HCT116 (cell line): ENCODE data around the gene DHRSX. TPM values are rescaled to one million over a fixed set of nuclear protein-coding genes. Genes with fewer than 3 reads are reported as not detected.

Source experiments
- ATAC-seq: fragments of 200-7000 bp; cut with Tn5 transposase; 2 replicates; pipeline ENCODE4 v1.9.1; 2020; ENCODE audit warnings: mild to moderate bottlenecking, moderate library complexity
- BruUV-seq: library from RNA; stranded (reverse); fragments of 400-500 nt; replicated peaks from 2 replicates; lab custom pipeline; 2021; lab: Mats Ljungman, UMichigan
- CTCF ChIA-PET: fragments of 300-600 bp; sonication (Branson Sonifier 250); formaldehyde crosslinking; loops from one replicate; lab custom pipeline; 2021; ENCODE audit warnings: antibody characterized with exemption; lab: Charles Lee
- POLR2A ChIA-PET: fragments of 300-600, 350-600 bp; sonication (Branson Sonifier 250); formaldehyde crosslinking; loops from one replicate; lab custom pipeline; 2021; ENCODE audit warnings: antibody characterized with exemption; lab: Charles Lee
- RAD21 ChIA-PET, 2 experiments: fragments of 300-600 bp; sonication (Branson Sonifier 250); formaldehyde crosslinking; loops; one replicate each; lab custom pipeline; 2023; ENCODE audit warnings: low total read pairs in 2 of 2; ENCODE audit not compliant: uncharacterized antibody in 2 of 2, unreplicated experiment in 2 of 2, low non-redundant PET in 1 of 2; lab: Charles Lee
- DNase-seq: peaks from one replicate; pipeline ENCODE4 v3.0.0-alpha.2; 2010; ENCODE audit warnings: low read depth, low spot score
- H2AFZ ChIP-seq: fragments of 200-600 bp; shearing (Covaris generic), sonication (generic); 2 replicates; pipeline ENCODE4 v1.6.1; 2017; ENCODE audit warnings: low read depth, mixed run types, mixed read lengths, antibody characterized with exemption, low read length; ENCODE audit not compliant: poor library complexity, severe bottlenecking
- H3K27ac ChIP-seq: 2 replicates; pipeline ENCODE4 v1.5.1; 2012; ENCODE audit warnings: low read depth, low read length
- H3K27me3 ChIP-seq: fragments of 200-600 bp; sonication (generic); 2 replicates; pipeline ENCODE4 v1.6.1; 2016; ENCODE audit warnings: mixed run types, low read length, mixed read lengths; ENCODE audit not compliant: insufficient read depth
- H3K36me3 ChIP-seq, 2 experiments: fragments of 200-500 bp in 1 of 2; fragments of 200-600 bp in 1 of 2; sonication (Bioruptor generic) in 1 of 2; sonication (generic) in 1 of 2; 2 replicates each; pipeline versions ENCODE4 v1.5.1 to v1.6.1; 2014 to 2016; ENCODE audit warnings: low read length in 2 of 2, inconsistent platforms in 1 of 2, mixed read lengths in 1 of 2, mixed run types in 1 of 2; ENCODE audit not compliant: insufficient read depth in 2 of 2, control insufficient read depth in 1 of 2
- H3K4me1 ChIP-seq, 2 experiments: fragments of 200-600 bp in 1 of 2; sonication (generic) in 1 of 2; 2 replicates each; pipeline versions ENCODE4 v1.5.1 to v1.6.1; 2012 to 2017; ENCODE audit warnings: low read length in 2 of 2, inconsistent platforms in 1 of 2, mild to moderate bottlenecking in 1 of 2, mixed read lengths in 1 of 2, mixed run types in 1 of 2, moderate library complexity in 1 of 2; ENCODE audit not compliant: insufficient read depth in 2 of 2, control insufficient read depth in 1 of 2
- H3K4me2 ChIP-seq: fragments of 200-600 bp; sonication (generic); 2 replicates; pipeline ENCODE4 v1.6.1; 2017; ENCODE audit warnings: mixed run types, low read length, mixed read lengths
- H3K4me3 ChIP-seq, 2 experiments: fragments of 200-600 bp in 1 of 2; sonication (generic) in 1 of 2; replicated peaks in 1 of 2; 2 replicates each; pipeline ENCODE4 v1.5.1; 2011 to 2016; ENCODE audit warnings: low read length in 2 of 2, control low read depth in 1 of 2, low read depth in 1 of 2, mild to moderate bottlenecking in 1 of 2, mixed read lengths in 1 of 2, mixed run types in 1 of 2
- H3K79me2 ChIP-seq: fragments of 200-600 bp; sonication (generic); 2 replicates; pipeline ENCODE4 v1.6.1; 2017; ENCODE audit warnings: mild to moderate bottlenecking, mixed run types, low read length, moderate library complexity, mixed read lengths; ENCODE audit not compliant: insufficient read depth
- H3K9ac ChIP-seq: fragments of 200-600 bp; sonication (generic); 2 replicates; pipeline ENCODE4 v1.6.1; 2016; ENCODE audit warnings: low read length, mixed read lengths
- H3K9me2 ChIP-seq: fragments of 200-600 bp; sonication (generic), shearing (Covaris generic); 2 replicates; pipeline ENCODE4 v1.6.1; 2017; ENCODE audit warnings: mixed run types, mild to moderate bottlenecking, moderate library complexity; ENCODE audit not compliant: insufficient read depth
- H3K9me3 ChIP-seq, 2 experiments: fragments of 200-500 bp in 1 of 2; fragments of 200-600 bp in 1 of 2; sonication (Bioruptor generic) in 1 of 2; sonication (generic) in 1 of 2; 2 replicates each; pipeline ENCODE4 v1.6.1; 2014 to 2017; ENCODE audit warnings: low read length in 2 of 2, mixed read lengths in 2 of 2, inconsistent platforms in 1 of 2, low read depth in 1 of 2, mild to moderate bottlenecking in 1 of 2, mixed run types in 1 of 2, moderate library complexity in 1 of 2; ENCODE audit not compliant: control insufficient read depth in 1 of 2, insufficient read depth in 1 of 2
- H4K20me1 ChIP-seq: fragments of 200-600 bp; sonication (generic), shearing (Covaris generic); 2 replicates; pipeline ENCODE4 v1.6.1; 2017; ENCODE audit warnings: mixed run types, mild to moderate bottlenecking, moderate library complexity; ENCODE audit not compliant: insufficient read depth
- EZH2 ChIP-seq: fragments of 200-600 bp; sonication (generic); IDR thresholded peaks from 2 replicates; pipeline ENCODE4 v1.6.1; 2017; ENCODE audit warnings: antibody characterized with exemption, mixed run types
- MAX ChIP-seq: IDR thresholded peaks from 2 replicates; pipeline ENCODE4 v1.6.1; 2012
- POLR2A ChIP-seq: IDR thresholded peaks from 2 replicates; pipeline ENCODE4 v1.7.0; 2011; ENCODE audit warnings: borderline replicate concordance; ENCODE audit not compliant: insufficient read depth, insufficient read length; ENCODE audit errors: extremely low read depth
- RAD21 ChIP-seq: IDR thresholded peaks from 2 replicates; pipeline ENCODE4 v1.6.1; 2012; ENCODE audit warnings: low read depth, mild to moderate bottlenecking
- TCF7L2 ChIP-seq: IDR thresholded peaks from 2 replicates; pipeline ENCODE4 v1.7.0; 2011; ENCODE audit warnings: borderline replicate concordance, inconsistent platforms; ENCODE audit not compliant: insufficient read depth, insufficient read length; ENCODE audit errors: extremely low read depth
- ZNF274 ChIP-seq: fragments of 200-500 bp; sonication (Bioruptor generic); IDR thresholded peaks from 2 replicates; pipeline ENCODE4 v1.6.1; 2014; ENCODE audit warnings: mild to moderate bottlenecking, low read depth, low read length, inconsistent platforms
- intact Hi-C: fragments of 100-400 bp; cut with micrococcal nuclease; formaldehyde crosslinking; loops from 2 replicates; pipeline ENCODE4 v1.10.0; 2022
- total RNA-seq: library from RNA; stranded (reverse); gene quantifications from one replicate; pipeline ENCODE4 v1.2.1, GENCODE V29; 2021; ENCODE audit not compliant: unreplicated experiment
- TF ChIP-seq, protein P1 (sequence below), 3 experiments: fragments of 200-600 bp in 1 of 3; sonication (generic) in 1 of 3; IDR thresholded peaks in 2 of 3; conservative IDR thresholded peaks in 1 of 3; 2 replicates each; pipeline ENCODE4 v1.5.1; 2012 to 2017; ENCODE audit warnings: low read depth in 2 of 3, low read length in 2 of 3, antibody characterized with exemption in 1 of 3, borderline replicate concordance in 1 of 3, control low read depth in 1 of 3, mild to moderate bottlenecking in 1 of 3, mixed read lengths in 1 of 3, mixed run types in 1 of 3, moderate library complexity in 1 of 3; ENCODE audit not compliant: insufficient read depth in 1 of 3

The DHRSX gene
- total RNA-seq, 1 experiment from 2014 or later: 11.9 TPM

GRCh38 chrX:2226906-2227656, 273.7 kb downstream of the DHRSX start:
- CTCF ChIA-PET: no interaction called here
- Histone ChIP-seq H3K27ac (no peak overlapping the region), H3K4me3 (no peak overlapping the region), H3K9me2 (no peaks in the 10 kb centered on the region), H3K4me1 (no peaks in the 10 kb centered on the region), H3K79me2 (no peaks in the 10 kb centered on the region), H3K27me3 (no peaks in the 10 kb centered on the region), H2AFZ (no peak overlapping the region), H4K20me1 (no peaks in the 10 kb centered on the region), H3K9me3 (no peaks in the 10 kb centered on the region), H3K9ac (no peak overlapping the region), H3K4me2 (no peak overlapping the region), H3K36me3 (no peaks in the 10 kb centered on the region)
- DNase-seq (no peak), ATAC-seq (no peak)
- RAD21 ChIA-PET: no interaction called here
- no TSS peak for BruUV-seq
- intact Hi-C loops: no loop called here
- POLR2A ChIA-PET: no interaction called here
- TF ChIP-seq RAD21 (no peak), MAX (no peak), ZNF274 (no peak), EZH2 (no peak), POLR2A (no peak), TCF7L2 (no peak)
- TF ChIP-seq, protein P1, sequence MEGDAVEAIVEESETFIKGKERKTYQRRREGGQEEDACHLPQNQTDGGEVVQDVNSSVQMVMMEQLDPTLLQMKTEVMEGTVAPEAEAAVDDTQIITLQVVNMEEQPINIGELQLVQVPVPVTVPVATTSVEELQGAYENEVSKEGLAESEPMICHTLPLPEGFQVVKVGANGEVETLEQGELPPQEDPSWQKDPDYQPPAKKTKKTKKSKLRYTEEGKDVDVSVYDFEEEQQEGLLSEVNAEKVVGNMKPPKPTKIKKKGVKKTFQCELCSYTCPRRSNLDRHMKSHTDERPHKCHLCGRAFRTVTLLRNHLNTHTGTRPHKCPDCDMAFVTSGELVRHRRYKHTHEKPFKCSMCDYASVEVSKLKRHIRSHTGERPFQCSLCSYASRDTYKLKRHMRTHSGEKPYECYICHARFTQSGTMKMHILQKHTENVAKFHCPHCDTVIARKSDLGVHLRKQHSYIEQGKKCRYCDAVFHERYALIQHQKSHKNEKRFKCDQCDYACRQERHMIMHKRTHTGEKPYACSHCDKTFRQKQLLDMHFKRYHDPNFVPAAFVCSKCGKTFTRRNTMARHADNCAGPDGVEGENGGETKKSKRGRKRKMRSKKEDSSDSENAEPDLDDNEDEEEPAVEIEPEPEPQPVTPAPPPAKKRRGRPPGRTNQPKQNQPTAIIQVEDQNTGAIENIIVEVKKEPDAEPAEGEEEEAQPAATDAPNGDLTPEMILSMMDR (IDR thresholded peaks at IDR 0.05 in 2 of 3, conservative IDR thresholded peaks at IDR 0.05 in 1 of 3; ENCODE audit: borderline replicate concordance in 1 of 3, insufficient read depth in 1 of 3, low read depth in 2 of 3, low read length in 2 of 3): no peak
- TF ChIP-seq, all 23 proteins: peak for 0
